Fibroblast of skin of right quadriceps (primary cell): ENCODE data around the gene KRT4.

Experiments used
- DNase-seq: peaks from one replicate; pipeline ENCODE4 v3.0.0-alpha.2; 2013

KRT4 gene

GRCh38 chr12:52821826-52822660 lies 8.1 kb upstream of the KRT4 start:
- DNase-seq: no peak

GRCh38 chr12:52821071-52821730 lies 7.3 kb upstream of the KRT4 start:
- no peak for DNase-seq

- DNase-seq: no peak
Observed at GRCh38 chr12:52820521-52820920, 6.6 kb upstream of the KRT4 start.

- DNase-seq: no peak
Observed at GRCh38 chr12:52819731-52820510, 6.0 kb upstream of the KRT4 start.

- no peak for DNase-seq
Observed at GRCh38 chr12:52818887-52819420, 5.0 kb upstream of the KRT4 start.

GRCh38 chr12:52818388-52818787 lies 4.5 kb upstream of the KRT4 start:
- DNase-seq: no peak

- DNase-seq: no peak
Observed at GRCh38 chr12:52817699-52818238, 3.9 kb upstream of the KRT4 start.

GRCh38 chr12:52817003-52817698 lies 3.2 kb upstream of the KRT4 start:
- DNase-seq: no peak

GRCh38 chr12:52815676-52816588 lies 2.0 kb upstream of the KRT4 start:
- no peak for DNase-seq

- DNase-seq: no peak
Observed at GRCh38 chr12:52815161-52815560, 1.2 kb upstream of the KRT4 start.

- no peak for DNase-seq
Observed at GRCh38 chr12:52814710-52815155, 817 bp upstream of the KRT4 start.

- DNase-seq: no peak
Observed at GRCh38 chr12:52813203-52813819, 605 bp downstream of the KRT4 start.

GRCh38 chr12:52812749-52813148 lies 1.2 kb downstream of the KRT4 start:
- no peak for DNase-seq

- DNase-seq: no peak
Observed at GRCh38 chr12:52812073-52812400, 1.9 kb downstream of the KRT4 start.

GRCh38 chr12:52811191-52812072 lies 2.5 kb downstream of the KRT4 start:
- DNase-seq: no peak

GRCh38 chr12:52810554-52810953 lies 3.4 kb downstream of the KRT4 start:
- DNase-seq: no peak

- DNase-seq: no peak
Observed at GRCh38 chr12:52809166-52809565, 4.8 kb downstream of the KRT4 start.

GRCh38 chr12:52808573-52809160 lies 5.2 kb downstream of the KRT4 start:
- DNase-seq: no peak
